GM06990 (cell line): ENCODE results near the gene RPS6KB2.

ENCODE experiments used
- DNase-seq: peaks from one replicate; pipeline ENCODE4 v3.0.0-alpha.2; 2011; ENCODE audit not compliant: insufficient read length; ENCODE audit errors: extremely low read depth
- H3K27me3 ChIP-seq: replicated peaks from 2 replicates; pipeline ENCODE4 v1.6.0; 2011; ENCODE audit warnings: low read length; ENCODE audit not compliant: control insufficient read depth, insufficient read depth
- H3K36me3 ChIP-seq: 2 replicates; pipeline ENCODE4 v1.5.1; 2011; ENCODE audit warnings: low read length; ENCODE audit not compliant: control insufficient read depth, insufficient read depth
- H3K4me3 ChIP-seq: replicated peaks from 2 replicates; pipeline ENCODE4 v1.5.1; 2011; ENCODE audit warnings: low read depth, mild to moderate bottlenecking, control low read depth, low read length
- CTCF ChIP-seq: IDR thresholded peaks from 2 replicates; pipeline ENCODE4 v1.5.1; 2011; ENCODE audit warnings: low read length, control low read depth, mild to moderate bottlenecking, inconsistent platforms; ENCODE audit not compliant: insufficient read depth, poor library complexity, severe bottlenecking

The RPS6KB2 gene

GRCh38 chr11:67405688-67406339 lies 22.5 kb upstream of the RPS6KB2 start:
- no peak overlapping the region for H3K4me3 ChIP-seq
- no peak for DNase-seq
- H3K27me3 ChIP-seq, result no peaks in the 10 kb centered on the region
- H3K36me3 ChIP-seq, result peaks cover 21% of the 10 kb centered on the region
- TF ChIP-seq CTCF, result no peak

- Histone ChIP-seq H3K4me3 (no peak overlapping the region), H3K27me3 (no peaks in the 10 kb centered on the region), H3K36me3 (peaks cover 21% of the 10 kb centered on the region)
- DNase-seq, result no peak
- no peak for TF ChIP-seq CTCF
These were observed 21.8 kb upstream of the RPS6KB2 start for GRCh38 chr11:67406420-67406968.

- Histone ChIP-seq H3K27me3 (no peaks in the 10 kb centered on the region), H3K4me3 (no peak overlapping the region), H3K36me3 (peaks cover 21% of the 10 kb centered on the region)
- no peak for TF ChIP-seq CTCF
- DNase-seq, result no peak
These were observed 21.2 kb upstream of the RPS6KB2 start for GRCh38 chr11:67406969-67407687.

- H3K27me3 ChIP-seq, result no peaks in the 10 kb centered on the region
- no peak for DNase-seq
These were observed 20.6 kb upstream of the RPS6KB2 start for GRCh38 chr11:67407688-67408163.

More at GRCh38 chr11:67407688-67408163, 20.6 kb upstream of the RPS6KB2 start:
- H3K4me3 ChIP-seq, result no peak overlapping the region
- peaks cover 21% of the 10 kb centered on the region for H3K36me3 ChIP-seq
- TF ChIP-seq CTCF, result no peak
